AG10803 (cell line): ENCODE measurements around the gene GBGT1.
A peak's percentile ranks its signal among the peaks of the same experiment; 100 is the strongest.

Experiments used
- DNase-seq: peaks from one replicate; pipeline ENCODE4 v3.0.0; 2010; ENCODE audit warnings: low read depth
- H3K4me3 ChIP-seq: 2 replicates; pipeline ENCODE4 v1.5.1; 2011; ENCODE audit warnings: mild to moderate bottlenecking, low read length, control low read depth
- TF ChIP-seq, protein P1 (sequence below): conservative IDR thresholded peaks from 2 replicates; pipeline ENCODE4 v1.5.1; 2011; ENCODE audit warnings: mild to moderate bottlenecking, low read length, control low read depth, inconsistent platforms

GBGT1 gene

GRCh38 chr9:133140174-133140505 lies 23.6 kb downstream of the GBGT1 start:
- no peak overlapping the region for H3K4me3 ChIP-seq
- no peak for DNase-seq
- TF ChIP-seq, protein P1, sequence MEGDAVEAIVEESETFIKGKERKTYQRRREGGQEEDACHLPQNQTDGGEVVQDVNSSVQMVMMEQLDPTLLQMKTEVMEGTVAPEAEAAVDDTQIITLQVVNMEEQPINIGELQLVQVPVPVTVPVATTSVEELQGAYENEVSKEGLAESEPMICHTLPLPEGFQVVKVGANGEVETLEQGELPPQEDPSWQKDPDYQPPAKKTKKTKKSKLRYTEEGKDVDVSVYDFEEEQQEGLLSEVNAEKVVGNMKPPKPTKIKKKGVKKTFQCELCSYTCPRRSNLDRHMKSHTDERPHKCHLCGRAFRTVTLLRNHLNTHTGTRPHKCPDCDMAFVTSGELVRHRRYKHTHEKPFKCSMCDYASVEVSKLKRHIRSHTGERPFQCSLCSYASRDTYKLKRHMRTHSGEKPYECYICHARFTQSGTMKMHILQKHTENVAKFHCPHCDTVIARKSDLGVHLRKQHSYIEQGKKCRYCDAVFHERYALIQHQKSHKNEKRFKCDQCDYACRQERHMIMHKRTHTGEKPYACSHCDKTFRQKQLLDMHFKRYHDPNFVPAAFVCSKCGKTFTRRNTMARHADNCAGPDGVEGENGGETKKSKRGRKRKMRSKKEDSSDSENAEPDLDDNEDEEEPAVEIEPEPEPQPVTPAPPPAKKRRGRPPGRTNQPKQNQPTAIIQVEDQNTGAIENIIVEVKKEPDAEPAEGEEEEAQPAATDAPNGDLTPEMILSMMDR: no peak

DNA sequence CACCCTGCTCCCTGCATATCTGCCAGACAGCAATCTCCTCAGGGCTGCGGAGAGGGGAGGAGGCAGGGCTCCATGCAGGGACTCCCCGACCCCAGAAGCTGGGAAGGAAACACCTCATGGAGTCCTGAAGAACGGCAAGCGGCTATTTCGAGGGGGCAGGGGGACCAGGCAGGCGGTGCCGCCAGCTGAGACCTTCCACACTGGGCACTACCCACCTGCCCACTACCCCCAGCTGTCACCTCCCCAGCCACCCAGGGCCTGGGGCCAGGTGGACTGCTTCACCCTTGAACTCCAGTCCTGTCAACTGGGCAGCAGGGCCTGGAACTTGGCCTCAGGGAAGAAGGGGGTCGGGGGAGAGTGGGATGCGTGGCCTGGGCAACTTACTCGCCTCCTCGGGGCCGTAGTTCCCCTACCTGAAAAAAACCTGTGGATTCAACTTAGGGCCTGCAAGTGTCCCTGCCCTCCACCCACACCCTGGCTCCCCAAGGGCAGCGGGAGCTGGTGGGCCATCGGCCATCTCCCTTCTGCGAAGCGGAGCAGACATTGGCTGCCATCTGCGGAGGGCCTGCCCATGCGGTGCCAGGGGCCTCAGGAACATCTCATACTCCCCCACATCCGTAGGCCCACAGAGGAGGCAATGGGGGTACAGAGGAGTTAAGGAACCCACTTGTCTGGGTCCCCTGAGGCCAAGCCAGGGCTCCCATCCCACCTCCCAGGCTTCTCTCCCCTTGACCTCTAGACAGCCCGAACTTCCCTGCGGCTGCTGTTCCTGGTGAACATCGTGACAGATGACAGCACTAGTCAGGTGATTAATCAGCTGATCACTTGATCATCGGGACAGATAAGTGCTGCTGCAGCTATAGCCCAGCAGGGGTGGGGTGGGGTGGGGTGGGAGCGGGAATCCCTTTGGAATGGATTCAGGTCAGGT lies 24.2 kb downstream of the GBGT1 start:
- H3K4me3 ChIP-seq: no peak overlapping the region
- DNase-seq: no peak
- TF ChIP-seq, protein P1: no peak

DNA sequence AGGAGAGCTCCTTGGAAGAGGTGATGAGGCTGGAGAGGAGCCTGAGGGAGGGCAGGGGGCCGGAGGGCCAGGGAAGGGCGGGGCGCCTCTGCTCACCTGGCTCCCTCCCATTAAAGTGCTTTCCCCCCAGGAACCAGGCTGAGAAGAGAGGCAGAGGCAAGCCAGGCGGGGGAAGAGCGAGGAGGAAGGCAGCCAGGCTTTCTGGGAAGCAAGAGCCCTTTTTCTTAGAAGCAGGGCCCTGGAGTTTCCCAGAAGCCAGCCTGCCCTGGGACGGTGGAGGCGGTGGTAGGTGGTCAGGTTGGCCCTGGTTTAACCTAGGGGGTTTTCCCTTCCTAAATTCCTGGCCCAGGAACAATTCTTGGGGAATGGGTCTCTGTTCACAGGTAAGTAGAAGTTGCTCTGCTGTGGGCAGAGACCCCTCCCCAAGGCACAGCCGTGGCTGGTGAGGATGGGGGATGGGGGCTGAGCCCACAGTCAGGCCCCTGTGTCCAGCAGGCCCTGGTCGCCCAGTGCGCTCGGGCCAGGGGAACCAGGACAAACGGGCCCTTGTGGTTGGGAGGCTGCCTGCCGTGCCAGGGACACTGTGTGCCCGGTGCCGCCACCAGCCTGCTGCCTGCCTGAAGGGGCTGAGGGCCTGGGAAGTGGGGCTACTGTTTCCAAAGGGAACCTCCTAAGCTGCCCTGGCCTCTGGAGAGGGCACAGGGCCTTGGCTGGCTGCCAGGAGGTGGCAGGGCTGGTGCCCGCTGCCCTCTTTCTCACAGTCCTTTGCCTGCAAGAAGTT lies 26.1 kb downstream of the GBGT1 start:
- no peak for DNase-seq
- no peak overlapping the region for H3K4me3 ChIP-seq
- TF ChIP-seq, protein P1: no peak

DNA sequence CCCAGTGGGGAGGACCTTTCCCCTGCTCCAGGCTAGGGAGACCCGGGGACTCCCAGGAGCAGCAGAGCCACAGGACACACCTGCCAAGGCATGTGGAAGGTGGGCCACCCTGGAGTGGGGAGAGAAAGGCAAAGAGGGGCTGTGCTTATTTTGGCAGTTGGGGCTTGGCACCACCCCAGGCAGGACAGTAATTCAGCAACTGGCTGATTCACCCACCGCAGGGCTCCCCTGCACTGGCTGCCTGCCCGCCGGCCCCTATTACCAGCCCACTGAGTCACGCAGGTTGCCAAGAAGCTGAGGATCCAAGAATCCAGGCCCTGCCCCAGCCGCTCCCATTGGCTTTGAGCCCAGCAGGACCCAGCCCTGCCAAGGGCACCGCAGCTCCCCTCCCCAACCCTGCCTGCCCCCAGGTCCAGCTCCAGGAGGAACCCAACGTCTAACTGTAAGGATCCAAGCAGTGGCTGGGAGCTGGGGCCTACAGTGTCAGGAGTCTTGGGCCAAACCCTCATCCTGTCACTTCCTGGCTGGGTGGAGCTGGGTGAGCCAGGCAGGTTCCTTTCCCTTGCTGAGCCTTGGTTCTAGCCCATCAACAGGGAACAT lies 28.5 kb downstream of the GBGT1 start:
- peak; percentile 88 for DNase-seq
- H3K4me3 ChIP-seq: no peak overlapping the region
- TF ChIP-seq, protein P1: no peak

GRCh38 chr9:133134388-133135145 lies 29.1 kb downstream of the GBGT1 start:
- TF ChIP-seq, protein P1: no peak
- H3K4me3 ChIP-seq: no peak overlapping the region
- no peak for DNase-seq

- DNase-seq: peak; percentile 97
- no peak overlapping the region; the same call in 1 of the 2 replicates for H3K4me3 ChIP-seq
Measured at GRCh38 chr9:133133681-133134387, 29.9 kb downstream of the GBGT1 start.

More at GRCh38 chr9:133133681-133134387, 29.9 kb downstream of the GBGT1 start:
- TF ChIP-seq, protein P1: no peak; the same call in 1 of the 2 replicates
